GM21576 (cell line): ENCODE results near the gene PGM2.
A peak's percentile ranks its signal among the peaks of the same experiment; 100 is the strongest.
"Not testable (repeated sequence)": the region's sequence is repeated elsewhere in the genome, so short reads cannot be mapped to it uniquely, and the experiment has no call there.

ENCODE experiments used
- ATAC-seq: cut with Tn5 transposase; IDR thresholded peaks from one replicate; pipeline ENCODE4 v1.9.1; 2021; ENCODE audit warnings: mild to moderate bottlenecking, moderate library complexity; ENCODE audit not compliant: unreplicated experiment

The PGM2 gene

DNA sequence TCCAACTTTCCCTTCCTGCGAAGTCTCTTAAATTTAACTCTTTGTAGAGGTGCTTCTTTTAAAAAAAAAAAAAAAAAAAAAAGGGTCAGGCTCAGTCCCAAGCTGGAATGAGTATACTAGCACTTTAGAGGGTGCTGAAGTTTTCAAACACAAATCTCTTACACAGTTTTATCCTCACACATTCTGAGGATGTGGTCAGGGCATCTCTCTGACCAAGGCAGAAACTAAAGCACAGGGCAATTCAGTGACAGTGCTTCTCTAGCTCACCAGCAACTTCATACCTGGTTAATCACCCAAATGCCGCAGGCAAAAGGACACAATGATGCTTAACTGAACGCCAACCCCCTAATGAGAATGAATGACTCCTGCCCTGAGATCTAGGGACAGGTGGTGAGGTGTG lies 9.8 kb upstream of the PGM2 start:
- no peak for ATAC-seq

GRCh38 chr4:37818752-37819151 lies 7.7 kb upstream of the PGM2 start:
- no peak for ATAC-seq

- not testable (repeated sequence) for ATAC-seq
Measured at GRCh38 chr4:37820458-37820857, 6.0 kb upstream of the PGM2 start.

DNA sequence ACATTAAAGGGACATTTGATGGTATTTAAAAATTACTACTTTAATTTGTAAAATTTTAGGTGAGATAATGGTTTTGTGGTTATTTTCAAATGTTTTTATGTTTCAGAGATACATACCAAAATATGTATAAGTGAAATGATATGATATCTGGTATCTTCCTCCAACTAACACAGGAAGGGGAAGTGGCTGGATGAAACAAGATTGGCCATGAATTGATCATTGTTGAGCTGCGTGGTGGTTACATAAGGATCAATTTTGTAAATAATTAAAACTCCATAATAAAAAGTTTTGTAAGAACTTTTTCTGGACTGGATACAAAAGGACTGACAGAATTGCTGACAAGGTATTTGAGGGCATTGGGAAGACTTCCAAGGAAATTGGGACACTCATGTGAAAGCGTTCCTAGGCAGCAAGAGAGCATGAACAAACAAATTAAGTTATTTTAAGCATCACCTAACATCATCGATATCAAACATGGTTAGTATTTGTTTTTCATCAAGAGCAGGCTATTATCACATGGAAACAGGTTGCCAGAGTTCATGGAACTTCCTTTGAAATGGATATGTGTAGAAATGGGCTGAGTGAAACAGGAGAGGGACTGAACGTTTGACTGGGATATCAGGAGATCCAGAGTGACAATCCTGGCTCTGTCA lies 4.4 kb upstream of the PGM2 start:
- ATAC-seq = no peak

DNA sequence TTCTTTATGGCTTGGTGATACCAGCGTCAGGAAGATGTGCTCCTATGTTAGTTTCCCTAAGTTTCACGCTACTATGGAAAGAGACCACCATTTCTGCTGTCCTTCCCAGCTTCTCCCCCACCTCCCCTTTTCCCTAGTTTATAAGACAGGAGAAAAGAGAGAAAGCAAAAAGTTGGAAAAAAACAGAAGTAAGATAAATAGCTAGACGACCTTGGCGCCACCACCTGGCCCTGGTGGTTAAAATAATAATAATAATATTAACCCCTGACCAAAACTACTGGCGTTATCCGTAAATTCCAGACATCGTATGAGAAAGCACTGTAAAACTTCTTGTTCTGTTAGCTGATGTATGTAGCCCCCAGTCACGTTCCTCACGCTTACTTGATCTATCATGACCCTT lies 985 bp upstream of the PGM2 start:
- ATAC-seq = not testable (repeated sequence)

DNA sequence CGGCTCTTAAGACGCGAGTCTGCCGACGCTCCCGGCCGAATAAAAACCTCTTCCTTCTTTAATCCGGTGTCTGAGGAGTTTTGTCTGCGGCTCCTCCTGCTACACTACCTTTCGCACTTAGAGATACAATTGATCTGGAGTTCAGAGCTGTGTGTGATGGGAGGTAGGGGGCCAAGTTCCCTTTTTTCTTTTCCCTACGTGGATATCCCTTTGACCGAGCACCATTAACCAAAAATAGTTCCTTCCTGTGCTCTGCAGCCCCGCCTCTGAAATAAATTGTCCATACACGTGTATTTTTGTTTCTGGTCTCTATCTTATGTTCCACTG lies 555 bp upstream of the PGM2 start:
- peak; percentile 4 for ATAC-seq

- ATAC-seq = peak; percentile 42
Measured at GRCh38 chr4:37827030-37827685, 672 bp downstream of the PGM2 start.

GRCh38 chr4:37827802-37828321 lies 1.4 kb downstream of the PGM2 start:
- ATAC-seq = no peak

DNA sequence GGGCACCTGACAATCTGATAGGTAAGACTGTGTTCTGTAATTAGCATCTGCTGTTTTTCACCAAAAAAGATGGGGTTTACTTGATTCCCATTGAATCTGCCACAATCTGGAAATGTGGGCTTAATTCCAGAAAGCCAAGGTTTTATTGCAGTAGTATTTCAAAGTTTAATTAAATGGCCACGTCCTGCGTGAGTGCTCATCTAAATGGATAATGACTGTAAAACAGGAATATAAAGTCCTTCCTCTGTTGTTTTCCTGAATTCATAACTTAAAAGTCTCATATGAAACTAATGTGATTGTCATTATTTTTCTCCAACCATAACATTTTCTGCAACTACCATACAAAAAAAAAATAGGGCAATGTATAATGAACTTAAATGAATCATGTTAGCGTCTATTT lies 2.4 kb downstream of the PGM2 start:
- ATAC-seq = no peak

DNA sequence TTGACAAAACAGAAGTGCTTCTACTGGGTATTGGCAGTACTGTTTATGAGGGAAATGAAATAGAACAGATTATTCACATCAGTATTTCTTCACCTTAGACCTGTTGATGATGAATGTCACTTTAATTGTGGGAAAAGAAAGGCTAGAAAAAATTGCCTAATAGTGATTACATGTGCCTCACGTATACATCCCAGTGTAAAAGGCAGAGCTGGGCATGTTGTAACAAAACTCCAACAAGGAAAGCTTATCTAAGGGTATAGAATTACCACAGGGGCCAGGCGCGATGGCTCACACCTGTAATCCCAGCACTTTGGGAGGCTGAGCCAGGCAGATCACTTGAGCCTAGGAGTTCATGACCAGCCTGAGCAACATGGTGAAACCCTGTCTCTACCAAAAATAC lies 4.2 kb downstream of the PGM2 start:
- no peak for ATAC-seq

DNA sequence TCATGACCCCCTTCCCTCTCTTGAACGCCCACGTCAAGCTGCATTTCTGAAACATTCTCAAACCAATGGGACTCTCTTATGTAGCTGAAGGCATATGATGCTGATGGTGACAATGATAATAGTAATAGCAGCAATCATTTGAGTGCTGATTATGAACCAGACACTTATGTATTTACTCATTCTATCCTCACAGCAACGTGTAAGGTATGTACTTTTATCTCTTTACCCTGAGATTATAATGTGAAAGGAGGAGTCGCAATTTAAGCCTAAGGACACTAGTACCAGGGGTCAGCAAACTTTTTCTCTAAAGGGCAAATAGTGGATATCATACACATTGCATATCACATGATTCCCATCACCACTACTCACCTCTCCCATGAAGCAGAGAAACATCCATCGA lies 8.5 kb downstream of the PGM2 start:
- ATAC-seq = no peak

GRCh38 chr4:37835806-37836205 lies 9.3 kb downstream of the PGM2 start:
- no peak for ATAC-seq

DNA sequence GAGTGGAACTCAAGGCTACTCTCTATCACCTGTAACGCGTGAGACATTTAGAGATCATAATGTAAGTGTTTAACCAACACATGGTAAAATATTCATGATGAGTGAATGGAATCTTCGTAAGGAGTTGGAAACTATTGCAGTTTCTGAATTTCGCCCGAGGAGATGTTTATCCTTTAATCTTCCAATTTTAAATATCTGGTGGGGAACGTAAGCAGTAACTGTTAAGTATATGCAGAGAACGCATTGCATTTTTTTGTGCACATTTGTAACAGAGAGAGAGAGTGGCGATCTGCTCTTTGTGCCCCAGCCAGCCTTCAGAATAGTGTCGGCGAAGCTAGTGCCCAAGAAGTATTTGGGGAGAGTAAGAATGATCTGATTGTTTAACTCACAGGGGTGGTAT lies 9.8 kb downstream of the PGM2 start:
- no peak for ATAC-seq

DNA sequence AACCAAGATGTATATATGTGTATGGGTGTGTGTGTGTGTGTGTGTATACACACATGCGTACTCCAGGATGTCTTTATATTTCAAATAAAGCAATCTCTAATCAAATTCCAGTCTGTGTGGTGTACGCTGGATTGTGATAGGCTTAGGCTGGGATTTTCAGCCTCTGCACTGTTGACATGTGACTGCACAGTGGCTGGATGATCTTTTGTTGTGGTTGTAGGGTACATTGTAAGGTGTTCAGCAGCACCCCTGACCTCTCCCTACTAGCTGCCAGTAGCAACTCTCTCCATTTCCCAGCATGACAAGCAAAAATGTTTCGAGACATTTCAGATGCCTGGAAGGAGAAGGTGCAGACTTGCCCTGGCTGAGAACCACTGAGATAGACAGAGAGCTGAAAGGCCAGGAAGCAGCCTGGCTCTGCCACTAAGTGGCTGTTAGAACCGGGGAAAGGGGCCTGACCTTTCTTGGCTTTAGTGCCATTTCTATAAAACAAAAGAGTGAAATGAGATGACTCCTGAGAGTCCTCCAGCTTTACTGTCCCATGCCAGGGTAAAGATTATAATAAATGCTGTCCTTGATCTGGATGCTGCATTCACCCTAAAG lies 10.5 kb downstream of the PGM2 start:
- no peak for ATAC-seq

GRCh38 chr4:37837446-37837845 lies 11.0 kb downstream of the PGM2 start:
- ATAC-seq = no peak

DNA sequence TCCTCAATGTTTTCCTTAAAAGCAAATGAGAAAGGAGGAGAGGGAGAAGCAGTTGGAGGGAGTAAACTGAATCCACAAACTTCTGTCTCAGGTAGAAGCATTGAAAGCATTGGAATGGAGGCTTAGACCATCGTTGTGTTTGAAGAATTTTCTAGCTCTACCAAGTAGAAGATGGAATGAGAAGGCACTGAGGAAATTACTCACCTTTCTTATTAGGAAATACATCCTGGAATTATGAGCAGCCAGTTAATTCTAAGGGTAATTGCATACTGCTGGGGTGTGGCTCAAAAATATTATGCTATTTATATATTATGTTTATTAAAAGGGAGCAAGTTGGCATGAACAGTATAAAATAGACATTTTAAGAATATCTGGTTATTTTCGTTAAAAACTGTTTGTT lies 12.9 kb downstream of the PGM2 start:
- no peak for ATAC-seq

DNA sequence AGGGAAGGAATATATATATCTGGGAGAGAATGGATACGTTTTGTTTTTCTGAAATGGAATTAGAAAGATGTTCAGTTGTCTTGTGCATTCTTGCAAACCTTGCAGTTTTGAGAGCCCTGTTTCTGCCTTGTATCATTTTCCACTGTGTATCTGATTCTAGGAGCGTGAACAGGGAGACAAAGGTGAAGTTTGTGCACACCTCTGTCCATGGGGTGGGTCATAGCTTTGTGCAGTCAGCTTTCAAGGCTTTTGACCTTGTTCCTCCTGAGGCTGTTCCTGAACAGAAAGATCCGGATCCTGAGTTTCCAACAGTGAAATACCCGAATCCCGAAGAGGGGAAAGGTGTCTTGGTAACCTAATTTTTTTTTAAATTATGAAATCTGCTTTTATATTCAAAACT lies 17.7 kb downstream of the PGM2 start:
- ATAC-seq = no peak

GRCh38 chr4:37845201-37845600 lies 18.7 kb downstream of the PGM2 start:
- no peak for ATAC-seq

DNA sequence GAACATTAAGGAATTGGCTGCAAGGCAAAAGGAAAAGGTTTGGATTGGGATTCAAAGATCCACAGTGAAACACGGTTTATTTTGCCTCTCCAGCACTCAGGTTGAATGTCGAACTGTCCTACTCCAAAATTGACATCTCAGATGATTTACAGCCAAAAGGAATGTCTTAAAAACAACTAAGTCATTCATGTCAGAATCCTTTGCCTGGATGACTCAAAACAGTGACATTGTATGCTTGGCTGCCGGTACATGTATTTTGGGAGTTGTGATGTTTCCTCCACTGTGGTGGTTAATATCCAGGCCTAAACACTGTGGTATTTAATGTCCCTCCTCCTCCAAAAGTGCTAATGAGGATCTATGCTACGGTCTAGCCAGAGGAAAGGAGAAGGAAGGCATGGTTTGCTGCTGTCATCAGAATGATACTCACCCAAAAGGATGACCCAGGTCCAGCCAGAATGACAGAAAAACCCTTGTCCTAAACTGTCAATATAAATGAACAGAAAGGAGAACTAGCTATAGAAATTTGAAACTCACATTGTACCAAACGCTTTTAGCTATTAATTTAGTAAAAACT lies 20.9 kb downstream of the PGM2 start:
- ATAC-seq = no peak

DNA sequence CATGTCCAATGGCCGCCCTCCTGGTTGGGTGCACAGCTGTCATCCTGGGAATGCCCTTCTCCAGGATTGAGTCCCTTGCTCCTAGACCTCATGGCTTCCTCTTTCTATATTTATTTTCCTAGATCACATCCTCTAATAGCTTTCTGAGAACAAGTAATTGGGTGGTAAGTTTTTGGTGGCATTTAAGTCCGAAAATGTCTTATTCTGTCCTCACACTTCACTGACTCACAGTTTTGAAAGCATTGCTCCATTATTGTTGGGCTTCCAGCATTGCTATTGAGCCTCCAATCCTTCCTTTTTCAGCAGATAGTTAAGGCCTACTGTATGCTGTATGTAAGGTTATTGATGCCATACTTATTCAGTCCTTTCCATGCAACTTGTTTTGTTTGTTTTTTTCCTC lies 25.9 kb downstream of the PGM2 start:
- no peak for ATAC-seq

- no peak for ATAC-seq
Measured at GRCh38 chr4:37858112-37858511, 31.6 kb downstream of the PGM2 start.

- no peak for ATAC-seq
Measured at GRCh38 chr4:37858872-37859271, 32.4 kb downstream of the PGM2 start.
